Hepatocyte (in vitro differentiated cells): ENCODE results near the gene CD86. TPM values are rescaled to one million over a fixed set of nuclear protein-coding genes. Genes with fewer than 3 reads are reported as not detected.
A peak's percentile ranks its signal among the peaks of the same experiment; 100 is the strongest.
"Not testable (repeated sequence)": the region's sequence is repeated elsewhere in the genome, so short reads cannot be mapped to it uniquely, and the experiment has no call there.

Experiments used
- DNase-seq: peaks from one replicate; pipeline ENCODE4 v3.0.0-alpha.2; 2016; ENCODE audit warnings: low spot score
- H2AFZ ChIP-seq: fragments of 200-600 bp; sonication (generic); 2 replicates; pipeline ENCODE4 v1.6.0; 2016; ENCODE audit warnings: antibody characterized with exemption, mild to moderate bottlenecking
- H3K27ac ChIP-seq: fragments of 200-600 bp; sonication (generic); 2 replicates; pipeline ENCODE4 v1.5.1; 2016; ENCODE audit warnings: mild to moderate bottlenecking
- H3K27me3 ChIP-seq: fragments of 200-600 bp; sonication (generic); 2 replicates; pipeline ENCODE4 v1.6.1; 2016
- H3K36me3 ChIP-seq: fragments of 200-600 bp; sonication (generic); replicated peaks from 2 replicates; pipeline ENCODE4 v1.5.1; 2016; ENCODE audit warnings: low read depth; ENCODE audit not compliant: insufficient read depth
- H3K4me1 ChIP-seq: fragments of 200-600 bp; sonication (generic); 2 replicates; pipeline ENCODE4 v1.5.1; 2016; ENCODE audit warnings: mild to moderate bottlenecking, moderate library complexity; ENCODE audit not compliant: insufficient read depth
- H3K4me2 ChIP-seq: fragments of 200-600 bp; sonication (generic); 2 replicates; pipeline ENCODE4 v1.6.0; 2016
- H3K4me3 ChIP-seq: fragments of 200-600 bp; sonication (generic); 2 replicates; pipeline ENCODE4 v1.5.1; 2016; ENCODE audit warnings: mild to moderate bottlenecking
- H3K79me2 ChIP-seq: fragments of 200-600 bp; sonication (generic); 2 replicates; pipeline ENCODE4 v1.6.0; 2017; ENCODE audit warnings: mild to moderate bottlenecking
- H3K9me2 ChIP-seq: fragments of 200-600 bp; sonication (generic); replicated peaks from 2 replicates; pipeline ENCODE4 v1.6.0; 2017; ENCODE audit warnings: mild to moderate bottlenecking; ENCODE audit not compliant: insufficient read depth
- H3K9me3 ChIP-seq: fragments of 200-600 bp; sonication (generic); 2 replicates; pipeline ENCODE4 v1.5.1; 2016; ENCODE audit warnings: low read depth, mild to moderate bottlenecking
- H4K20me1 ChIP-seq: fragments of 200-600 bp; sonication (generic); 2 replicates; pipeline ENCODE4 v1.6.0; 2016; ENCODE audit warnings: mild to moderate bottlenecking; ENCODE audit not compliant: insufficient read depth, poor library complexity, severe bottlenecking
- CTCF ChIP-seq: fragments of 200-600 bp; sonication (generic); IDR thresholded peaks from 2 replicates; pipeline ENCODE4 v1.5.1; 2016; ENCODE audit warnings: antibody characterized with exemption, mild to moderate bottlenecking; ENCODE audit not compliant: poor library complexity
- EZH2 ChIP-seq: fragments of 200-600 bp; sonication (generic); IDR thresholded peaks from 2 replicates; pipeline ENCODE4 v1.6.1; 2016; ENCODE audit warnings: antibody characterized with exemption, mild to moderate bottlenecking, borderline replicate concordance
- EZH2phosphoT487 ChIP-seq: fragments of 200-600 bp; sonication (generic); IDR thresholded peaks from one replicate; pipeline ENCODE4 v1.6.1; 2018; ENCODE audit warnings: antibody characterized with exemption, mild to moderate bottlenecking, low read depth, moderate library complexity; ENCODE audit not compliant: unreplicated experiment, severe bottlenecking
- WGBS: methylation state at CpG from one replicate; pipeline ENCODE4 v1.1.6; 2016; ENCODE audit warnings: low lambda C conversion rate; ENCODE audit errors: missing lambda C conversion rate; 5-methylcytosine and 5-hydroxymethylcytosine counted together
- polyA plus RNA-seq: library from polyadenylated mRNA; unstranded; fragments of >200 nt; fragmentation: Nextera tagmentation; extraction: Ambion mirVana; gene quantifications from 2 replicates; pipeline ENCODE4 v1.2.1, GENCODE V29; 2016
- total RNA-seq: library from RNA; depleted of rRNA; stranded (reverse); fragments of >200 nt; gene quantifications from 2 replicates; pipeline ENCODE4 v1.2.3, GENCODE V29; 2014

CD86 gene
- total and polyA plus RNA-seq, 2 experiments from 2014 or later, result 0.13 TPM; not detected in 1

DNA sequence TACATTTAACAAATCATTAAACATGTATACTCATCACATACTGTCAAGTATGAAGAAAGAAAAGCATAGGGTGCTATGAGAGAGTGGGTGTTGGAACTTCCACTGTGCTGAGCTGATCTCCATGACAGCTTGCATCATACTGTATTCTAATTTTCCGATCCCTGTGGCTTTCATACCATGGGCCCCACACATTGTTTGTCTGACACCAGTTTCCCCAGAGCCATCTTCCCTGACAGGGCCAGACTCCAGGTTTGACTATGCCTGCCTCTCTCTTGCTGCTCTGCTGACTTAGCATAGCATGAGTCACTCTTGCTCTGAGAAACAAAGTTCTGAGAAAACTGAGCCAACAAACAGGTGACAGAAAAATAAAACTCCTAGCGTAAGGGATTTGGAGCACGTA lies 91.3 kb downstream of the CD86 start:
- peak; percentile 18 for DNase-seq
- Histone ChIP-seq H3K27me3 (no peaks in the 10 kb centered on the region), H3K27ac (no peak overlapping the region), H3K4me3 (no peak overlapping the region), H3K4me1 (no peaks in the 10 kb centered on the region), H2AFZ (no peak overlapping the region), H3K36me3 (no peaks in the 10 kb centered on the region), H4K20me1 (no peaks in the 10 kb centered on the region), H3K79me2 (no peaks in the 10 kb centered on the region), H3K9me3 (no peaks in the 10 kb centered on the region), H3K4me2 (no peak overlapping the region), H3K9me2 (no peaks in the 10 kb centered on the region)
- TF ChIP-seq EZH2phosphoT487 (no peak), CTCF (no peak), EZH2 (no peak)
- WGBS, result 90% methylated on average over 3 of the region's 3 CpGs

DNA sequence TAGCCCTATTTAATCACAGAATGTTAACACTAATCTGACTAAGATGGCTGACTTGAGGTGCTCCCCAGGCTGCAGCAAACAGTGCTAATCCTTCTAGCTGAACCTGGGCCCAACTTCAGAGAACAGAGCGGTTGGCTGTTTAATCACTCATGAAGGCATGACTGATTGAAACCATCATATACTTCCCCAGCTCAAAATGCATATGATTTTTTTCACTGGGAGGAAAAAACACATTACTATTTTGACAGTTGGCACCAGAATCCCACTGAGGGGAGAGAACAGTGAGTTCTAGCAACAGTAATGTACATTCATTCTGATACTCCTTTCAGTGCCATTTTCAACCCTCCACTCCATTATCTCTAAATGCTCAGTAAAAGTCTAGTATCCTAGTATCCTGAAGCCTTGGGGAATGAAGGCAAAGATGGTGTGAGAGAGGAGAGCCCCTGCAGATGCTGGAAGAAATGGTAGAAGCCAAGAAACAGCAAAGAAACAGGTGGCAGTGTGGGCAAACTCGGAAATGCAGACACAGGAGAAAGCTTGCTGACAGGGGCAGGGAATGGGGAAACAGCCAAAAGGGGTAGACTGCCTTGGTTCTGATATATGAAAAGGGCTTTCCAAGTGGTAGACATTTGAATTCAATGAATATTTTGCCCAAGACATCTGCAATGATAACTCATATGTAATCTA lies 93.9 kb downstream of the CD86 start:
- no peak overlapping the region for H2AFZ ChIP-seq
- no peak overlapping the region for H3K27ac ChIP-seq
- H3K36me3 ChIP-seq, result no peaks in the 10 kb centered on the region
- DNase-seq, result no peak
- H3K79me2 ChIP-seq, result no peaks in the 10 kb centered on the region
- no peaks in the 10 kb centered on the region for H3K9me3 ChIP-seq
- TF ChIP-seq EZH2phosphoT487 (no peak), EZH2 (no peak), CTCF (no peak)
- 74% methylated on average over 2 of the region's 2 CpGs for WGBS
- no peaks in the 10 kb centered on the region for H3K4me1 ChIP-seq
- no peaks in the 10 kb centered on the region for H4K20me1 ChIP-seq
- H3K4me3 ChIP-seq, result no peak overlapping the region
- H3K4me2 ChIP-seq, result no peak overlapping the region
- H3K9me2 ChIP-seq, result no peaks in the 10 kb centered on the region
- H3K27me3 ChIP-seq, result no peaks in the 10 kb centered on the region

GRCh38 chr3:122151480-122151879 lies 96.3 kb downstream of the CD86 start:
- Histone ChIP-seq H3K4me1 (no peaks in the 10 kb centered on the region), H4K20me1 (no peaks in the 10 kb centered on the region), H3K27me3 (no peaks in the 10 kb centered on the region), H3K36me3 (no peaks in the 10 kb centered on the region), H3K79me2 (no peaks in the 10 kb centered on the region), H3K4me3 (no peak overlapping the region), H2AFZ (no peak overlapping the region), H3K4me2 (no peak overlapping the region), H3K27ac (no peak overlapping the region), H3K9me3 (peaks cover 6% of the 10 kb centered on the region), H3K9me2 (no peaks in the 10 kb centered on the region)
- DNase-seq, result no peak
- 69% methylated on average over 2 of the region's 2 CpGs for WGBS
- TF ChIP-seq CTCF (no peak), EZH2 (no peak), EZH2phosphoT487 (no peak)

DNA sequence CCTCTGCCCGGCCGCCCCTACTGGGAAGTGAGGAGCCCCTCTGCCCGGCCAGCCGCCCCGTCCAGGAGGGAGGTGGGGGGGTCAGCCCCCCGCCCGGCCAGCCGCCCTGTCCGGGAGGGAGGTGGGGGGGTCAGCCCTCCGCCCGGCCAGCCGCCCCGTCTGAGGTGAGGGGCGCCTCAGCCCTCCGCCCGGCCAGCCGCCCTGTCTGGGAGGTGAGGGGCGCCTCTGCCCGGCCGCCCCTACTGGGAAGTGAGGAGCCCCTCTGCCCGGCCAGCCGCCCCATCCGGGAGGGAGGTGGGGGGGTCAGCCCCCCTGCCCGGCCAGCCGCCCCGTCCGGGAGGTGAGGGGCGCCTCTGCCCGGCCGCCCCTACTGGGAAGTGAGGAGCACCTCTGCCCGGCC lies 109.8 kb downstream of the CD86 start:
- not testable (repeated sequence) for H4K20me1 ChIP-seq, H3K36me3 ChIP-seq, H3K79me2 ChIP-seq, H3K4me3 ChIP-seq, H3K9me3 ChIP-seq, H3K27me3 ChIP-seq, H3K4me1 ChIP-seq, DNase-seq, H2AFZ ChIP-seq, H3K4me2 ChIP-seq, H3K27ac ChIP-seq, H3K9me2 ChIP-seq
- WGBS, result no CpG with 5 or more reads among the region's 31 CpGs
